ENCODE data around the gene IL11RA.
A peak's percentile ranks its signal among the peaks of the same experiment; 100 is the strongest.

GRCh38 chr9:34701769-34702736 lies 50.1 kb downstream of the IL11RA start:
- TF ChIP-seq MAX (IDR thresholded peaks at IDR 0.05; ENCODE audit: insufficient read depth, insufficient read length): no peak
- TF ChIP-seq CTCF (IDR thresholded peaks at IDR 0.05; ENCODE audit: extremely low read depth in 1 of 2, insufficient read depth in 1 of 2, low read depth in 1 of 2, low read length in 2 of 2): peak; percentile 97 to 99
